NT2/D1 (cell line): ENCODE results near the gene LRRC75B.
"Not testable (repeated sequence)": the region's sequence is repeated elsewhere in the genome, so short reads cannot be mapped to it uniquely, and the experiment has no call there.

Experiments
- DNase-seq: peaks from one replicate; pipeline ENCODE4 v3.0.0-alpha.2; 2011; ENCODE audit warnings: low read depth, low spot score
- H3K27me3 ChIP-seq: 2 replicates; pipeline ENCODE4 v1.6.0; 2011; ENCODE audit warnings: mild to moderate bottlenecking; ENCODE audit not compliant: insufficient read length, insufficient read depth
- H3K36me3 ChIP-seq: 2 replicates; pipeline ENCODE4 v1.6.1; 2011; ENCODE audit warnings: mild to moderate bottlenecking, low read length, mixed read lengths; ENCODE audit not compliant: insufficient read depth, insufficient read length
- H3K4me1 ChIP-seq: 2 replicates; pipeline ENCODE4 v1.5.1; 2011; ENCODE audit not compliant: insufficient read depth, insufficient read length
- H3K4me3 ChIP-seq: 2 replicates; pipeline ENCODE4 v1.5.1; 2011; ENCODE audit warnings: low read depth; ENCODE audit not compliant: insufficient read length
- H3K9ac ChIP-seq: 2 replicates; pipeline ENCODE4 v1.6.0; 2011; ENCODE audit warnings: low read depth; ENCODE audit not compliant: insufficient read length
- H3K9me3 ChIP-seq: 2 replicates; pipeline ENCODE4 v1.5.1; 2011; ENCODE audit warnings: mild to moderate bottlenecking, low read length; ENCODE audit not compliant: insufficient read depth
- SUZ12 ChIP-seq: IDR thresholded peaks from 2 replicates; pipeline ENCODE4 v1.6.1; 2011; ENCODE audit not compliant: insufficient read length, insufficient read depth; ENCODE audit errors: extremely low read depth
- YY1 ChIP-seq: IDR thresholded peaks from 2 replicates; pipeline ENCODE4 v1.6.1; 2011; ENCODE audit not compliant: insufficient read length, insufficient read depth
- ZNF274 ChIP-seq: IDR thresholded peaks from 2 replicates; pipeline ENCODE4 v1.6.1; 2011; ENCODE audit warnings: mild to moderate bottlenecking, low read depth, low read length

LRRC75B gene, protein sequence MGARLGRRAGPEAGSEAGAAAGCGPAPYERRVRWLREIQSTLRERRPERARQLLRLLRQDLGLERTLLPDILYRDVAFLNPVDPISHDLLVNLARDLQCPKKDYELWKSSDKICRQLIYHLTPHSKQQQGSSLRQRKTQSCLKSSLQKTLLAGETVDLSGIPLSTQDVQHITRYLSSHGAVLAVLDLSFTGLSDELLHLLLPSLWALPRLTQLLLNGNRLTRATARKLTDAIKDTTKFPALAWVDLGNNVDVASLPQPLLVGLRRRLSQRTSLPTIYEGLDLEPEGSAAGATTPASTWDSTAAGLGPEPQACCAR

DNA sequence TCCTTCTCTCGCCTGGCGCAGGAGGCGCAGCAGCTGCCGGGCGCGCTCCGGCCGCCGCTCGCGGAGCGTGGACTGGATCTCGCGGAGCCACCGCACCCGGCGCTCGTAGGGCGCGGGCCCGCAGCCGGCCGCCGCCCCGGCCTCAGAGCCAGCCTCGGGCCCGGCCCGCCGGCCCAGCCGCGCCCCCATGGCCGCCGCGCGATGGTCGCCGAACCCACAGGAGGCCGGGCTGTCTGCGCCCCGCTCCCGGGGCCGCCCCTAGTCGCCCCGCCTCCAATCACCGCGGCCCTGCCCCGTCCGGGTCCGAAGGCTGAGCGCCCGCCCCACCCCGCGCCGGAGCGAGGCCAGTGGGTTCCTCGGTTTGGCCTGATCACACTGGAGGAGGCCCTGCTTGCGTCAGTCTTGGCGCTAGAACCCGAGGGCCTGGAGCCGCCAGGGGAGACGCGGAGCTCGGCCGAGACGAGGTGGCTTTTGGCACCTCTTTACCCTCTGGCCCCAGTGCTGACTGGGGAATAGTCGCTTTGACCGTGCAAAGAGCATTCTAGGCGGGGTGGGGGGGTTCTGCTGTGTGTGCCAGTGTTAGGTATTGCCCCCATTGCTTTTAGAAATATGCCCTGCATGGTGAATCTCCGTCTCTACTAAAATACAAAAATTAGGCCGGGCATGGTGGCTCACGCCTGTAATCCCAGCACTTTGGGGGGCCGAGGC lies at the start of gene LRRC75B:
Gene LRRC75B (minus strand): TSS at position 223 of the 708 bp plus-strand sequence. CDS start 34 bp downstream, at position 189.
- TF ChIP-seq SUZ12 (no peak), ZNF274 (no peak), YY1 (no peak)
- Histone ChIP-seq H3K9ac (peak within 1 kb of the TSS; percentile 76), H3K4me1 (peaks cover 17% of the 10 kb centered on the region), H3K36me3 (peaks cover 11% of the 10 kb centered on the region), H3K27me3 (no peaks in the 10 kb centered on the region), H3K4me3 (peak within 1 kb of the TSS; percentile 62), H3K9me3 (no peaks in the 10 kb centered on the region)
- DNase-seq, result peak; percentile 15

DNA sequence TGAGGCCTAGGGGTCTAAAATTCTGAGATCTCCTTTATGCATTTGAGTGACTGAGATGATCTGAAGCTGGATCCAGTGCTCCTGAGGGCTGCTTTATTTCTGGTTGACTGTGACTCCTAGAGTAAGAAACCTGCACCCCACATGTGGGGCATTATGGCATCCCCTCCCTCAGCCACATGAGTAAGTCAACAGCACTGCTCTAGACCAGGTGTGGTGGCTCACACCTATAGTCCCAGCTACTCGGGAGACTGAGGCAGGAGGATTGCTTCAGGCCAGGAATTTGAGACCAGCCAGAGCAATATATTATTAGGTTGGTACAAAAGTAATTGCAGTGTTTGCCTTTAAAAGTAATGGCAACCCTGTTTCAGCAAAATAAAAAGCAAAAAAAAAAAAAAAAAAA lies 49.4 kb upstream of the LRRC75B start:
- not testable (repeated sequence) for H3K4me1 ChIP-seq, H3K9me3 ChIP-seq, H3K36me3 ChIP-seq, H3K27me3 ChIP-seq, H3K9ac ChIP-seq, H3K4me3 ChIP-seq, DNase-seq

DNA sequence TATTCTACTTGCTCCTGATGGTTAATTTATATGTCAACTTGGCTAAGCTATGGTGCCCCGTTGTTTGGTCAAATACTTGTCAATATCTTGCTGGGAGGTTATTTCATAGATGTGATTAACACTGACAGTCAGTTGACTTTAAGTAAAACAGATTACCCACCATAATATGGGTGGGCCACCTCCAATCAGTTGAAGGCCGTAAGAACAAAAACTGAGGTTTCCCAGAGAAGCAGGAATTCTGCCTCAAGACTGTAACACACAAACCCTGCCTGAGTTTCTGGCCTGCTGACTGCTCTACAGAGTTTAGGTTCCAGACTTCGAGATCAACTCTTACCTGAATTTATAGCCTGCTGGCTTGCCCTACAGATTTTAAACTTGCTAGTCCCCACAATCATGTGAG lies 43.6 kb upstream of the LRRC75B start:
- H3K9ac ChIP-seq, H3K27me3 ChIP-seq, DNase-seq, H3K9me3 ChIP-seq, H3K4me1 ChIP-seq, H3K36me3 ChIP-seq, H3K4me3 ChIP-seq: not testable (repeated sequence)

DNA sequence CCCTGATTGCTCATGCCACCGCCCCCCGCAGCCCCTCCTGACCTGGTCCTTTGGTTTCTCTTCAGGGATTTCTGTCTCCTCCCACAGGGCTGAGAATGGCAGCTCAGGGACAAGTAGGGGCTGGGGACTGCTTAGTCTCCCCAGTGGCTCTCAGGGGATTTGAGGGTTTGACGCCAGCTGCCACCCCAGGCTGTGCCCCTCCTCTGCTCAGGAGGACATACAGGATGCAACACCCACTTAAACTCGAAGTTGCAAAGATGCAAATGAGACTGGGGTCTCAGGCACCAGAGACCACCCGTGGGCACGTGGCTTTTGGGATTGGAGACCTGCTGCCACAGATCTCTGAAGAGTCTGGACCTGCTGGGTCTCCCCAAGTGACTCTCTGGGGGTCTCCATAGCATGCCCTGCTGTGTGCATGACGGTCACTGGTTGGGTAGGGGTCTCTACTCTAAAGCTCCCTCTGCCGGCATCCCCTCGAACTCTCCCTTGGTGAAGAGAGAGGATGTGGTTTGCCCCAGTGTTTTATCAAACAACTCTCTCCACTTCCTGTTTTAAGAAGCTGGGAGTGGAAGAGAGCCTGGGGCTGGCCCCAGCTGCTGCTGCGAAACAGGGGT lies 42.0 kb upstream of the LRRC75B start:
- H3K4me3 ChIP-seq, H3K4me1 ChIP-seq, H3K9me3 ChIP-seq, H3K9ac ChIP-seq, H3K36me3 ChIP-seq, H3K27me3 ChIP-seq, DNase-seq: not testable (repeated sequence)

DNA sequence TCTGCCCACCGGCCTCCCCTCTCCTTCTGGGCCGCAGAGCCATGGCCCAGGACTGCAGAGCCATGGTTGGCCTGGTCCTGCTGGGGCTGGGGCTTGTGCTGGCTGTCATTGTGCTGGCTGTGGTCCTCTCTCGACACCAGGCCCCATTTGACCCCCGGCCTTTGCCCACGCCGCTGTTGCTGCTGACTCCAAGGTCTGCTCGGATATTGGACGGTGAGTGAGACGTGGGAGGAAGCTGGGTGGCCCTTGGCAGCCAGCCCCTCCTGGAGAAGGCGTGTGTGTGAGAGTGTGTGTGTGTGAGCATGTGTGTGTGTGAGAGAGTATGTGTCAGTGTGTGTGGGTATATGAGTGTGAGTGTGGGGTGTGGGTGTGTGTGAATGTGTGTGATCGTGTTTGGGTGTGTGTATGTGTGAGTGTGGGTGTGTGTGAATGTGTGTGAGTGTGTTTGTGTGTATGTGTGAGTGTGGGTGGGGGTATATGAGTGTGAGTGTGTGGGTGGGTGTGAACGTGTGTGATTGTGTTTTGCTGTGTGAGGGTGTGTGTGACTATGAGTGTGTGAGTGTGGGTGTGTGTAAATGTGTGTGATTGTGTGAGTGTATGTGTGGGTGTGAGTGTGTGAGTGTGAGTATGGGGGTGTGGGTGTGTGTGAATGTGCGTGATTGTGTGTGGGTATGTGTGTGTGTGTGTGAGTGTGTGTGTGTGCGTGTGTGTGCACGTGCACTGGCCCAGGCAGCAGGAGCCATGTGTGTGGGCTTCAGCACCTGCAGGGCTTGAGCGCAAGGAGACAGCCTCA lies 40.6 kb upstream of the LRRC75B start:
- Histone ChIP-seq H3K9ac (peak overlapping the region; percentile 22), H3K4me3 (peak overlapping the region; percentile 51)
- not testable (repeated sequence) for H3K27me3 ChIP-seq, H3K36me3 ChIP-seq, DNase-seq, H3K4me1 ChIP-seq, H3K9me3 ChIP-seq

DNA sequence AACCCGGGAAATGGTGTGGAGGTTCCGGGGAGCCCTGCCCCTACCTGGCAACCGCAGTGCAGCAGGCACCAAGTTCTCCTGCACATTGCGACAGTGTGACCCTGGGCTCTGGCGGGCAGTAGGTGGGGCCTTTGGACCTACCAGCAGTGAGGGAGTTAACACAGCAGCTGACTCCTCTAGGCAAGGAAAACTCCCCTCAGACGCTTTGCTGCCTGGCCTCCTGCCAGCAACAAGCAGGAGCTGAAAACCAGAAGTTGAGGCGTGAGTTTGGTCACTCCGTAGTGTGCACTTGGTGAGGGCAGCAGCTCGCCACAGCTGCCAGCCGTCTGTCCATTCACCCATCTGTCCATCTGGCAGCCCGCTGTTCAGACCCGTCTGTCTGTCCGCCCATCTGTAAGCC lies 39.8 kb upstream of the LRRC75B start:
- not testable (repeated sequence) for H3K4me3 ChIP-seq, H3K36me3 ChIP-seq, H3K27me3 ChIP-seq, DNase-seq, H3K4me1 ChIP-seq, H3K9me3 ChIP-seq
- H3K9ac ChIP-seq, result peak overlapping the region; percentile 56

DNA sequence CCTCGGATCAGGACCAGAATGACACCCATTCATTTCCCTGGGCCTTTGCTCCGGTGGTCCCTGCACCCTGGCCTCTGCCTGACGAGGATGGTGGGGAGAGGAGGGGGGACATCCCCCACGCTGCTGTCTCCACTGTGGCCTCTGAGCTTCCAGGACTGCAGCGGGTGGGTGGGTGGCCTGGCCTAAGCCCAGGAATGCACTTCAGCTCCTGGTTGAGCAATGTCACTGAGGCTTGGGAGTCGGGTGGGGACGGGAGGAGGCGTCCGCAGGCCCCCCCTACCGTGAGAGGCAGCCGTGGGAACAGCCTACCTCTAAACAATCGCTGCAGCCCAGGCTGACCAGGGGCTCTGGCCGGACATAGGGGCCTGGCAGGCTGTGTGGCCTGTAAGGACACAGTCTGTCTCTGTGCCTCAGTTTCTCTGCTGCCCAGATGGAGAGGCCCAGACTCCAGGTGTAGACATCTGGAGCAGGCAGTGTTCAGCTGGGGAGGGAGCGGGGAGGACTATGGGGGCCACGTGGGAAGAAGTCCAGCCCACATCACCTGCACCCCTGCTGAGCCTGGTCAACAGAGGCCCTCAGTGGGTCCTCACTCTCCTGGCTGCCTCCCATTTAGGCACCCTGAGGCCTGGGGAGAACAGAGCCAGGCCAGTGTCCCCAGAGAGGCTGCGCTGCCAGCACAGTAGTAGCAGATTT lies 38.7 kb upstream of the LRRC75B start:
- not testable (repeated sequence) for H3K36me3 ChIP-seq, H3K4me1 ChIP-seq, DNase-seq, H3K27me3 ChIP-seq, H3K9me3 ChIP-seq
- Histone ChIP-seq H3K4me3 (peak overlapping the region; percentile 8), H3K9ac (peak overlapping the region; percentile 61)

DNA sequence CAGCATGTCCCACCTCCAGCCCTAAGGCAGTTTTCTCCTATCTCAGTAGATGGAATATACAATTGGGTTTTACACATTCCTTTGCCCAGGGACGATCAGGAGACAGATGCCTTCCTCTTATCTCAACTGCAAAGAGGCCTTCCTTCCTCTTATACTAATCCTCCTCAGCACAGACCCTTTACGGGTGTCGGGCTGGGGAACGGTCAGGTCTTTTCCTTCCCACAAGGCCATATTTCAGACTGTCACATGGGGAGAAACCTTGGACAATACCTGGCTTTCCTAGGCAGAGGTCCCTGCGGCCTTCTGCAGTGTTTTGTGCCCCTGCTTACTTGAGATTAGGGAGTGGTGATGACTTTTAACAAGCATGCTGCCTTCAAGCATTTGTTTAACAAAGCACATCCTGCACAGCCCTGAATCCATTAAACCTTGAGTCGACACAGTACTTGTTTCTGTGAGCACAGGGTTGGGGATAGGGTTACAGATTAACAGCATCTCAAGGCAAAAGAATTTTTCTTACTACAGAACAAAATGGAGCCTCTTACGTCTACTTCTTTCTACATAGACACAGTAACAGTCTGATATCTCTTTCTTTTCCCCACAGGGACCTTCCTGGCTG lies 38.0 kb upstream of the LRRC75B start:
- not testable (repeated sequence) for H3K36me3 ChIP-seq, H3K27me3 ChIP-seq, H3K4me1 ChIP-seq, H3K9me3 ChIP-seq, H3K4me3 ChIP-seq, DNase-seq
- H3K9ac ChIP-seq, result peak overlapping the region; percentile 61

DNA sequence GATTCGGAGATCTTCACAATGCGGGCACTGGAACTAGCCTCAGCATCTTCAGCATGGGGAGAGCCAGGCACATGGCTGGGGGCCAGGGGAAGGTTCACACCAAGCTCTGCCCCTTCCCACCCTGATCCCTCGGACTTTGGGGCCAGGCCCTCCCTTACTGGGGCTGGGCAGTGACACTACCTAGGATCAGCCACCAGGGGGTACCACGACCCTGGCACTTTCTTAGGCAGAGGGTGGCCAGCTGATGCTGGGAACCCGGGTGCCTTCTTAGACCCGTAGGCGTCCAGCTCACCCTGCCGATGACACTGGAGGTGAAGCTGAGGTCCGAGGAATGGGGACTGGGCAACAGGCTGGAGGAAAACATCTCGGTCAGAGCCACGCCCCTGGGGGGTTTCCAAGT lies 36.2 kb upstream of the LRRC75B start:
- H3K27me3 ChIP-seq, H3K36me3 ChIP-seq, H3K9ac ChIP-seq, H3K9me3 ChIP-seq, H3K4me3 ChIP-seq, H3K4me1 ChIP-seq, DNase-seq: not testable (repeated sequence)

DNA sequence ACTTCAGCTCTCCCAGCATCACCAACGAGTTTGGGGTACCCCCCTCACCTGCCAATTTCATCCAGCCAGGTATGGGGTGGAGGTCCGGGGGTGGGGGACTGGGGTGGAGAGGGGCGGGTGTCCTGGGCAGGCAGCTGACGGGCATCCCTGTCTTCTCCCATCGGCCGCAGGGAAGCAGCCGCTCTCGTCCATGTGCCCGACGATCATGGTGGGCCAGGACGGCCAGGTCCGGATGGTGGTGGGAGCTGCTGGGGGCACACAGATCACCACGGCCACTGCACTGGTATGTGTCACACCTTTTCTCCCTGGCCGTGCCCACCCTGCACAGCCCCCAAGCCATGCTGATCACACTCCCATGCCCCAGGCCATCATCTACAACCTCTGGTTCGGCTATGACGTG lies 35.0 kb upstream of the LRRC75B start:
- DNase-seq, H3K27me3 ChIP-seq, H3K9me3 ChIP-seq, H3K4me3 ChIP-seq, H3K9ac ChIP-seq, H3K36me3 ChIP-seq, H3K4me1 ChIP-seq: not testable (repeated sequence)
